ENCODE measurements around the gene FRS3. TPM values are rescaled to one million over a fixed set of nuclear protein-coding genes. Genes with fewer than 3 reads are reported as not detected.

Gene FRS3
- total RNA-seq, 2 experiments from 2014 or later = 5.6 to 8.7 TPM

DNA sequence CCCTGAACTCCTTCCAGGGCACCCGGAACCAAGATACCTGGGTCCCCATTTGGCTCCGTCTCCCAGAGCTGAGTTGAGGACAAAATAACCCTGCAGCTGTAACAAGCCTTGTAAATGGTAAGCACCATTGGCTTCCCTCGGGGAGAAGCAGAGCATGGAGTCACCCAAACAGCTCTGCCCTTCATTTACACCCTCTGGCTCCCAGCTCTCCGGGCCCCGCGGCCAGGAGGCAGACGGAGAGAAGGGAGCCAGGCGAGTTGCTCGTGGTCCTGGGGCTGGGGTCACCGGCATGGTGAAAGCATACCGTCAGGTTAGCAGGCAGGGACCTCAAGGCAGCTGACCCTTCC is 46.4 kb downstream of the FRS3 start:
- H4K20me1 ChIP-seq (ENCODE audit: insufficient read depth, low read length) = peaks cover 4% of the 10 kb centered on the region; the same call in 1 of the 2 replicates
- H3K9me2 ChIP-seq (ENCODE audit: insufficient read depth, low read length) = no peaks in the 10 kb centered on the region
- H3K4me1 ChIP-seq (ENCODE audit: insufficient read depth, low read length, poor library complexity, severe bottlenecking) = peaks cover 65% of the 10 kb centered on the region
- H2AFZ ChIP-seq (ENCODE audit: low read length) = no peak overlapping the region
- H3K4me2 ChIP-seq (ENCODE audit: low read length) = peak overlapping the region; percentile 97
- intact Hi-C loops (cut with micrococcal nuclease; ENCODE audit: unreplicated experiment) = loop anchor here (1.0 to 5.0 kb wide), 5 partner anchors 27 to 719 kb away; partner anchors contain the start of genes FOXP4, NFYA, OARD1 and TRERF1
- TF ChIP-seq EZH2phosphoT487 (IDR thresholded peaks at IDR 0.05; ENCODE audit: borderline replicate concordance, low read depth, low read length) = no peak
- TF ChIP-seq, protein P1, sequence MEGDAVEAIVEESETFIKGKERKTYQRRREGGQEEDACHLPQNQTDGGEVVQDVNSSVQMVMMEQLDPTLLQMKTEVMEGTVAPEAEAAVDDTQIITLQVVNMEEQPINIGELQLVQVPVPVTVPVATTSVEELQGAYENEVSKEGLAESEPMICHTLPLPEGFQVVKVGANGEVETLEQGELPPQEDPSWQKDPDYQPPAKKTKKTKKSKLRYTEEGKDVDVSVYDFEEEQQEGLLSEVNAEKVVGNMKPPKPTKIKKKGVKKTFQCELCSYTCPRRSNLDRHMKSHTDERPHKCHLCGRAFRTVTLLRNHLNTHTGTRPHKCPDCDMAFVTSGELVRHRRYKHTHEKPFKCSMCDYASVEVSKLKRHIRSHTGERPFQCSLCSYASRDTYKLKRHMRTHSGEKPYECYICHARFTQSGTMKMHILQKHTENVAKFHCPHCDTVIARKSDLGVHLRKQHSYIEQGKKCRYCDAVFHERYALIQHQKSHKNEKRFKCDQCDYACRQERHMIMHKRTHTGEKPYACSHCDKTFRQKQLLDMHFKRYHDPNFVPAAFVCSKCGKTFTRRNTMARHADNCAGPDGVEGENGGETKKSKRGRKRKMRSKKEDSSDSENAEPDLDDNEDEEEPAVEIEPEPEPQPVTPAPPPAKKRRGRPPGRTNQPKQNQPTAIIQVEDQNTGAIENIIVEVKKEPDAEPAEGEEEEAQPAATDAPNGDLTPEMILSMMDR (conservative IDR thresholded peaks at IDR 0.05; ENCODE audit: low read length) = no peak
- no peaks in the 10 kb centered on the region for H3K9me3 ChIP-seq (ENCODE audit: low read length)
- no peaks in the 10 kb centered on the region for H3K36me3 ChIP-seq (ENCODE audit: insufficient read depth, low read length)
- peaks cover 54% of the 10 kb centered on the region for H3K79me2 ChIP-seq (ENCODE audit: insufficient read depth, low read depth, low read length)
- ChIA-PET CTCF (ENCODE audit: unreplicated experiment) (interaction anchor here (0.5 to 3.0 kb wide), 8 partner anchors 9 to 162 kb away, joined by 3 to 41 read pairs (median 6); no protein-coding TSS in a partner anchor), POLR2A (interaction anchor here (0.6 to 8.3 kb wide), 12 partner anchors 10 to 1052 kb away, joined by 3 to 118 read pairs (median 4); no protein-coding TSS in a partner anchor)
- peak; percentile 55 for DNase-seq (ENCODE audit: low spot score)
- H3K4me3 ChIP-seq (ENCODE audit: low read depth, low read length, poor library complexity, severe bottlenecking) = peak overlapping the region; percentile 91
- BruUV-seq (replicated peaks) = no TSS peak
- H3K27ac ChIP-seq (ENCODE audit: low read depth, low read length, poor library complexity, severe bottlenecking) = peak overlapping the region; percentile 94

DNA sequence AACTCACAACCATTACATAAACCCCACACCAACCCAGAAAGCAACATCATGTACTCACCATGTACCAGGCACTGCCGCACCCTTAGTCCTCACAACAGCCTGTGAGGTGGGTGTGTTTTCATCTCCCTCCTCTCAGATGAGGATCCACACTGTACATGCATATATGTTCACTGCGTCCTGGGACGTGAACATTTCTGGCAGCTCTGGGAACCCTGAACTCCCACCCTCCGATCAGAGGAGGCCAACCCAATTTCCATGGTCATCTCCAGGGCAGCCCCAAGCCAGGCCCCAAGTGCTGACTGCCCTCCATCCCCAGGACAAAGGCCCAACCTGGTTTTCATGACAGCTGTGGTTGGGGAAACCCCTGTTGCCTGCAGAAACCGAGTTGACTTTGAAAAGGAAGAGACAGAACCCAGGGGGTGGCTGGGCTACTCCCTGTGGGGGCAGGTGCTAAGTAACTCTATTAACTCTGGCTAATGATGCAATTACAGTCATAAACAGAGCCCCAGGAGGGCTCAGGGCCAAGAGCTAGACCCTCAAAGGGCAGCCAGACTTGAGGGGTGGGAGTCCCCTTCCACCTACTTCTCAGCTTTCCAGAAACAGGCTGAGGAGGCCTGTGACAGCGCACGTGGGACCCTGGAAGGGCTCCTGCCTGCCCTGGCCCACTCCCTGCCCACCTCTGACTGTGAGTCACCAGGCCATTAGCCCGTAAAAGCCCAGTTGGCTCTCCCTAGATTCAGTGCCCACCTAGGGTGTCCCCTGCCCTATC is 46.9 kb downstream of the FRS3 start:
- H4K20me1 ChIP-seq (ENCODE audit: insufficient read depth, low read length) = peaks cover 4% of the 10 kb centered on the region; the same call in 1 of the 2 replicates
- CTCF ChIA-PET (ENCODE audit: unreplicated experiment) = interaction anchor here (0.5 to 3.0 kb wide), 6 partner anchors 16 to 162 kb away, joined by 3 to 41 read pairs (median 6); no protein-coding TSS in a partner anchor
- intact Hi-C loops (cut with micrococcal nuclease; ENCODE audit: unreplicated experiment) = loop anchor here (1.0 to 5.0 kb wide), 5 partner anchors 26 to 720 kb away; partner anchors contain the start of genes FOXP4, NFYA, OARD1 and TRERF1

More for the DNA sequence above, 46.9 kb downstream of the FRS3 start:
- POLR2A ChIA-PET = interaction anchor here (1.0 to 8.3 kb wide), 7 partner anchors 10 to 1052 kb away, joined by 3 to 118 read pairs (median 15); no protein-coding TSS in a partner anchor
- DNase-seq (ENCODE audit: low spot score) = peak; percentile 87
- Histone ChIP-seq H3K4me2 (ENCODE audit: low read length) (peak overlapping the region; percentile 97), H3K4me1 (ENCODE audit: insufficient read depth, low read length, poor library complexity, severe bottlenecking) (peaks cover 70% of the 10 kb centered on the region), H3K36me3 (ENCODE audit: insufficient read depth, low read length) (no peaks in the 10 kb centered on the region), H3K4me3 (ENCODE audit: low read depth, low read length, poor library complexity, severe bottlenecking) (peak overlapping the region; percentile 91), H3K27ac (ENCODE audit: low read depth, low read length, poor library complexity, severe bottlenecking) (peak overlapping the region; percentile 94), H3K79me2 (ENCODE audit: insufficient read depth, low read depth, low read length) (peaks cover 59% of the 10 kb centered on the region), H3K9me3 (ENCODE audit: low read length) (no peaks in the 10 kb centered on the region), H2AFZ (ENCODE audit: low read length) (no peak overlapping the region), H3K9me2 (ENCODE audit: insufficient read depth, low read length) (no peaks in the 10 kb centered on the region)
- BruUV-seq (replicated peaks) = no TSS peak
- TF ChIP-seq, protein P1 (conservative IDR thresholded peaks at IDR 0.05; ENCODE audit: low read length) = no peak
- no peak for TF ChIP-seq EZH2phosphoT487 (IDR thresholded peaks at IDR 0.05; ENCODE audit: borderline replicate concordance, low read depth, low read length)
